GM12874 (cell line): ENCODE measurements around the gene ZNF428.

Source experiments
- TF ChIP-seq, protein P1 (sequence below): IDR thresholded peaks from 2 replicates; pipeline ENCODE4 v1.5.1; 2011; ENCODE audit warnings: low read depth, mild to moderate bottlenecking, control low read depth, low read length, moderate library complexity; ENCODE audit not compliant: insufficient read depth

The ZNF428 gene

DNA sequence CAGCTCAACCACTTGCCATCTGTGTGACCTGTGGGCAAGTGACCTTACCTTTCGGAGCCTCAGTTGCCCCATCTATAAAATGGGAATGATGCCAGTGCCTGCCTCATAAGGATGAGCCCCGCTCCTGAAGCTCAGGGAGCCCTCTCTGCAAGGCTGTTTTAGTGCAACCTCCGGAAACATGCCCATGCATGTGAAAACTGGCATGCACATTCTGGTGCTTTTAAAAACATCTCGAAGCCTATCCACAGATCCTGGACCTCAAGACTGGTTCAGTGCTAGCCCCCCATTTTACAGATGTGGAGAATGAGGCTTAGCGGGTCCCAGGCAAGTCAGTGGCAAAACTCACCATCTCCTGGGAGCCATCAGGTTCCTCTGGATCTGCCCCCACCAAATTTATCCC is 14.6 kb upstream of the ZNF428 start:
- TF ChIP-seq, protein P1, sequence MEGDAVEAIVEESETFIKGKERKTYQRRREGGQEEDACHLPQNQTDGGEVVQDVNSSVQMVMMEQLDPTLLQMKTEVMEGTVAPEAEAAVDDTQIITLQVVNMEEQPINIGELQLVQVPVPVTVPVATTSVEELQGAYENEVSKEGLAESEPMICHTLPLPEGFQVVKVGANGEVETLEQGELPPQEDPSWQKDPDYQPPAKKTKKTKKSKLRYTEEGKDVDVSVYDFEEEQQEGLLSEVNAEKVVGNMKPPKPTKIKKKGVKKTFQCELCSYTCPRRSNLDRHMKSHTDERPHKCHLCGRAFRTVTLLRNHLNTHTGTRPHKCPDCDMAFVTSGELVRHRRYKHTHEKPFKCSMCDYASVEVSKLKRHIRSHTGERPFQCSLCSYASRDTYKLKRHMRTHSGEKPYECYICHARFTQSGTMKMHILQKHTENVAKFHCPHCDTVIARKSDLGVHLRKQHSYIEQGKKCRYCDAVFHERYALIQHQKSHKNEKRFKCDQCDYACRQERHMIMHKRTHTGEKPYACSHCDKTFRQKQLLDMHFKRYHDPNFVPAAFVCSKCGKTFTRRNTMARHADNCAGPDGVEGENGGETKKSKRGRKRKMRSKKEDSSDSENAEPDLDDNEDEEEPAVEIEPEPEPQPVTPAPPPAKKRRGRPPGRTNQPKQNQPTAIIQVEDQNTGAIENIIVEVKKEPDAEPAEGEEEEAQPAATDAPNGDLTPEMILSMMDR = no peak

GRCh38 chr19:43633520-43633919 is 14.1 kb upstream of the ZNF428 start:
- TF ChIP-seq, protein P1 = no peak

GRCh38 chr19:43631491-43631890 is 12.1 kb upstream of the ZNF428 start:
- TF ChIP-seq, protein P1 = no peak

DNA sequence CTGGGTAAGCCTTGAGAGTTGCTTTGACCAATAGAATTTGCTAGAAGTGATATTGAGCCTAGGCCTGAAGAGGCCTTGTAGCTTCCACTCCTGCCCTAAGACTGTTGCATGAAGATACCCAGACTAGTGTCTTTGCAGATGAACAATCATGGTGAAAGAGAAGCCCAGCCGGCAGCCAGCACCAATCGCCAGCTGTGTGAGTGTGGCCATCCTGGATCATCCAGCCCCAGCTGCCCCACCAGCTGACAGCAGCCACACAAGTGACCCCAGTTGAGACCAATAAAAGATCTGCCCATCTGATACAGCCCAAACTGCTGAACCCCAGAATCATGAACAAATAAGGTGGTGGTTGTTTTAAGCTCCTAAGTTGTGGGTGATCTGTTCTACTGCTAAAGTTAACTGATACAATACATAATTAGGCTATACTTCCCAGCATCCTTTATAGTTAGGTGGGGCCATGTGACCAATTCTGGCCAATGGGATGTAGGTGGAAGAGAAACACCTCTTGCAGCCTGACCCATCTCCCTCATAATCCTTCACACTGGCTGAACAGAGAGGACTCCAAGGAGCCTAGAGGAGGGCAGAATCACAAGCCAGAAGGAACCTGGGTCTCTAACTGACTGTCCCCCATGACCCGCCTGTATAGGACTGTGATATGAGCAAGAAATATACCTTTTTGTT is 9.4 kb upstream of the ZNF428 start:
- TF ChIP-seq, protein P1 = no peak

DNA sequence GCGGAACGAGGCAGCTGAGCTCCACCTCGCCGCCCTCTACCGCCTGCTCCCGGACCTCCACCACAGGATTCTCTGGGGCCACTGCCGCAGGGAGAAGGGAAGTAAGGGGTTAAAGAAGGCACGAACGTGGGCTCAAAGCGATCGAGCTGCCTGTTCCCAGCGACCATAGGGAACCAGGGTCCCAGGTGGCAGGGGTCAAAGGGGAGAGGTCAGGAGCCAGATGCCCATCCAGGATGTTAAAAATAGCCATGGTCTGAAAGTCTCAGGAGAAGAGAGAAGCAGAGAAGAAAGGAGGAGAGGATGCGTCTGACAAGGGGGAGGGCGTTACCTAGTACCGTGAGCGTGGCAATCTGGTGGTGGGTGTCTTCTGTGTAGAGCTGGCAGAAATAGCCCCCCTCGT is 7.4 kb upstream of the ZNF428 start:
- TF ChIP-seq, protein P1 = no peak

DNA sequence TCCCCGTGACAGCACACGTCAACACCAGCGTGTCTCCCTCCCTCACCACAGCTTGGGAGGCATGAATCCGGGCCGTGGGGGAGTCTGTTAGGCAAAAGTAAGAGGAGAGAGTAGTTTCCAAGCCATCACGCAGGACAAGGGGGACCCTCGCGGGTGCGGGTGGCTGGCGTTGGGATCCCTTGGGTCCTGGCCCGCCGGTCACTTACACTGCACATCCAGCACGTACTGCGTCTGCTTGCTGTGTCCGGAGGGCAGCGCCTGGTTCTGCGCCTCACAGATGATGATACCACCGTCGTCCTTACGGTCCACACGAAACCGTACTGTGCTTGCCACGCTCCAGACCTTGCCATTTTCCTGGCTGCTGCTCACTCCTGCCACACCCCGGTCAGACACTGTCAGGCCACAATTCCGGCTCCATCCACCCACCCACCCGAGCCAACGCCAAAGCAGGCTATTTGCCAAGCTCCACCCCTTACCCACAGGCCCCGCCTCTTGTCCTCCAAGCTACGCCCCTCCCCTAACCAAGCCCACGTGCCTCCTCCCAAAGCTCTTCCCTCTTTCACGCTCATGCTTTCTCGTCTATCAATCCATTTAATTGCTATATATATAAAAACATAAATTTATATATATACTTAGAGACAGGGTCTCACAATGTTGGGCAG is 6.6 kb upstream of the ZNF428 start:
- TF ChIP-seq, protein P1 = no peak

DNA sequence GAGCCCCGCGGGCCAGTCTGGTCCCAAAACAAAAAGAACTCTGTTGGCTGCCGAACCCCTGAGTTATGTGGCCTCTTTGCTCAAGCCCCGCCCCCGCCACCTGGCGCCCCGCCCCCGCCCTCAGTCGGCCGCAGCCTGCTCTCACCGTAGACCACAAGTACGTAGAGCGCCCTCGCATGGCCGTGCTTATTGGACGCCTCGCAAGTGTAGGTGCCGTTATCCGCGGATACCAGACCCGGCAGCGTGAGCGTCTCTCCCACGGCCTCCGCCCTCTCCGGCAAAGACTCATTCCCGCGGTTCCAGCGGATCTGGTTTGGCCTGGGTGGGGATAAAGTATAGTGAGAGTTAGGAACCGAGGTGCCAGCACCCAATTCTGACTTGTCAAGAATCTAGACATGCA is 5.5 kb upstream of the ZNF428 start:
- TF ChIP-seq, protein P1 = peak; percentile 62
